ENCODE results near the gene NGLY1.

Gene NGLY1

GRCh38 chr3:25783661-25784512 is 644 bp upstream of the NGLY1 start:
- DNase-seq: peak; percentile 49

- DNase-seq: no peak
These were observed 656 bp downstream of the NGLY1 start for GRCh38 chr3:25782636-25782937.

DNA sequence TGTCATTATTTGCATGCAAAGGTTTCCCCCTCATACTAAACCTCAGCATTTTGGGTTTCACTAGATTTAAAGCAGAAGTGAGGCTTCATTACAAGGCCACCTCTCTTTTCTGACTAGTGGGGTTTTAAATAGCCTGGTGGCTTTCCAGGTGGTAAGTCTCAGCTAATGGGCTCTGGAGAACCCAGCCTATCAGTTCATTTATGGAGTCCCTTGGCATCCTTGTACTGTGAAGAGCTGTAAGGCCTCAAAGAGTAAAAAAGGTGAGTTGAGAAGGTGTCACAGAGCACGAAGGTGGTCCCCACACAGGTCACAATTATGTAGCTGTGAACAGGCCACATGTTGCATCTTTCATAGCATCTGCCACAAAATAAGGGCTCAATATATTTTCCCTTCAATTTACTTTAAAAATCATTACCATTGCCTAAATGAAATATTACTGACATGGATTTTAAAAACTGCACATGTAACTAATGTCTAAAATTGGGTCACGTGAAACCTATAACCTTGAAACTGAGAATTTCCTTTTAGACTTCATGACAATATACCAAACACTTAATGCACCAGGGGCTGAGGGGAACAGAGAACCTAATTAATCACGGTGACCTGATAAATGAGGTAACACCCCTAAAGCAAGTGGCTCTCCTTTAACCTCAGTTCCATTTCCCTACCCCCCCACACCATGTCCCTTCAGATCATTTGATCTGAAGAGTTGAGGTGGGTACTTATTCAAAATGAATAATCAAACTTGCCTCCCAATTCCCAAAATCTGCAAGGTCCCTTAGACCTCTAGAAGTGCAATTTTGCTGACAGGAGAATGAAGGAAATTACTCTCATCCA is 1.3 kb downstream of the NGLY1 start:
- DNase-seq: no peak

- no peak for DNase-seq
These were observed 2.0 kb downstream of the NGLY1 start for GRCh38 chr3:25781145-25781757.

- DNase-seq: no peak
These were observed 2.6 kb downstream of the NGLY1 start for GRCh38 chr3:25780618-25781017.

DNA sequence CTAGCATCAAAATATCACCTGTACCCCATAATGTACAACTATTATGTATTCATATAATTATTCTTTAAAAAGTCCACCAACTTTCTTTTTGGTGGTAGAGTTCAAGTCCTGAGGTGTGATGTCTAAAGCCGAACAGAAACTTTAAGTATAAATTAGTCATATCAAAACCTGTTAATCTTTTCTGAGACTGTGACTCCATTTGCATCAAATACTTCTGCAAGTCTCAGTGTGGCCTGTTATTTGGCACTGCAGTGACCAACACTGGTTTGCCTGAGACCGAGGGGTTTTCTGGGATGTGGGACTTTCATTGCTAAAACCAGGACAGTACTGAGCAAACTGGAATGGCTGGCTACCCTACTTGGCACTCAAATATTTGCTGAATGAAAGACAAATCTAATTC is 7.3 kb downstream of the NGLY1 start:
- DNase-seq: no peak

DNA sequence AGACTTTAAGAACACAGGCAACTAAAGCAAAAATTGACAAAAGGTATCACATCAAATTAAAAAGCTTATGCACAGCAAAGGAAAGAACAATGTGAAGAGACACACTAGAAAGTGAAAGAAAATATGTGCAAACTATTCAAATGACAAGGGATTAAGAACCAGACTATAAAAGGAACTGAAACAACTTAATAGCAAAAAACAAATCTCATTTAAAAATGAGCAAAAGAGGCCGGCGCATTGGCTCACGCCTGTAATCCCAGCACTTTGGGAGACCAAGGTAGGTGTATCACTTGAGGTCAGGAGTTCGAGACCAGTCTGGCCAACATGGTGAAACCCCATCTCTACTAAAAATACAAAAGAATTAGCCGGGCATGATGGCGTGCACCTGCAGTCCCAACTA is 14.4 kb downstream of the NGLY1 start:
- DNase-seq: no peak

DNA sequence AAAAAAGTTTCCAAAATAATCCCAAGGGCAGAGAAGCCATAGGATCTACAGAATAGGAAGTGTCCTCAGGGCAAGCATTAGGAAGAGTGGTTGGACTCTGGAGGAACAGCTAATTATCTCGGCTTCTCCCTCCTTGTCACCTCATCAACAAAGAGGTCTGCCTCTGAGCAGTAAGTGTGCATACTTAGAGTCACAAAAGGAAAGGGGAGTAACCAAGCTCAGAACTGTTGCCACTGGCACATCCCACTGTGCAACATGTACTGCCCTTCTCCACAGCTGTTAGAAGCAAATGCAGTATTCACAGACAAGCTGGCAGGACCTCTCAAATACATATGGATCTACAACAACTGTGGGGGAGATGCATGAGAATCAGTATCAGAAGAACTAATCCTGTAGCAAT is 31.5 kb downstream of the NGLY1 start:
- DNase-seq: no peak

GRCh38 chr3:25751048-25751447 is 32.2 kb downstream of the NGLY1 start:
- DNase-seq: no peak

DNA sequence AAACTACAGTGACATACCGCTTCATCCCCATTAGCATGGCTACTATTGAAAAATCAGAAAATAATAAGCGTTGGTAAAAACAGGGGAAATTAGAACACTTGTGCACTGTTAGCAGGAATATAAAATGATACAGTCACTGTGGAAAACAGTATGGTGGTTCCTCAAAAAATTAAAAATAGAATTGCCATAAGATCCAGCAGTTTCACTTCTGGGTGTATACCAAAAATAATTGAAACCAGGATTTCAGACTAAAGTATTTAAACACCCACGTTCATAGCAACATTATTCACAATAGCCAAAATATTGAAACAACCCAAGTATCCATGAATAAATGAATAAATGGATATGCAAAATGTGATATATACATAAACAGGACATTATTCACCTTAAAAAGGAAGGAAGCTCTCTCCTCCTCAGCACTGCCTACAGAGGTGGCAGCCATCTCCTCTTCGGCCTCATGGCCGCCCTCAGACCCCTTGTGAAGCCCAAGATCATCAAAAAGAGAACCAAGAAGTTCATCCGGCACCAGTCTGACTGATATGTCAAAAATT is 34.1 kb downstream of the NGLY1 start:
- no peak for DNase-seq

DNA sequence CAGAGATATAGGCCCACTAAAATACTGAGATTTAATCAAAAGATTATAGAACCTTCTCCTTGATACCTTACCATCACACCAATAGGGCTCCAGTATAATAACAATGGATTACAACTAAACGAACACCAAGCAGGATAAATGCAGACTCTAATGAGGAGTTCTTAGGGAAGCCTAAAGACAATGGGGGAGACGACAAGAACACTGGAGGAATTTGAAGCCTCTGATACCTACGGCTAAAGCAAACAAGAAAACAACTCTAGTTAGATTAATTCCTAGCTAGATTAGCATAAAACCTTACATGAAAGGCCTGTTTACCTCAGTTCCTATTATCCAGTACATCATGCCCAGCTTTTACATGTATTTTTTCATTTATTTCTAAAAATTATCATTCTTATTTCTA is 35.1 kb downstream of the NGLY1 start:
- DNase-seq: no peak

- no peak for DNase-seq
These were observed 36.2 kb downstream of the NGLY1 start for GRCh38 chr3:25747033-25747432.

- no peak for DNase-seq
These were observed 38.8 kb downstream of the NGLY1 start for GRCh38 chr3:25744470-25744869.

GRCh38 chr3:25728101-25728500 is 55.1 kb downstream of the NGLY1 start:
- DNase-seq: no peak

- DNase-seq: no peak
These were observed 55.9 kb downstream of the NGLY1 start for GRCh38 chr3:25727316-25727715.

DNA sequence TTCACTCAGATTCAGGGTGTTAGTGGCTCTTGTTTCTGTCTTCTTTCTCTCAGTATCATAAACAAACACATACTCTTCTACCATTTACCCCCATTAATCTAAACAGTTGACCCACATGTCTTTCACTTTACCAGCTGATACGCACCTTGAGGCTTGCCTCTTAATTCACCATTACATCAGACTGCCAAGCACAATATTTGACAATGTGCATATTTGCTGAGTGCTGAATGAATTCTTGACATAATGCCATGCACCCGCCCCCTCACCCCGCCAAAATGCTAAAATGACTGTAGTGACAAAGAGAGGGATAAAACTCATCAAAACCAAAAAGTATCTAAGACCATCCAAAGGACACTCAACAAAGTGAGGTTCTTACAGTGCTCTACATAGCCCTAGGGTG is 57.4 kb downstream of the NGLY1 start:
- DNase-seq: no peak

DNA sequence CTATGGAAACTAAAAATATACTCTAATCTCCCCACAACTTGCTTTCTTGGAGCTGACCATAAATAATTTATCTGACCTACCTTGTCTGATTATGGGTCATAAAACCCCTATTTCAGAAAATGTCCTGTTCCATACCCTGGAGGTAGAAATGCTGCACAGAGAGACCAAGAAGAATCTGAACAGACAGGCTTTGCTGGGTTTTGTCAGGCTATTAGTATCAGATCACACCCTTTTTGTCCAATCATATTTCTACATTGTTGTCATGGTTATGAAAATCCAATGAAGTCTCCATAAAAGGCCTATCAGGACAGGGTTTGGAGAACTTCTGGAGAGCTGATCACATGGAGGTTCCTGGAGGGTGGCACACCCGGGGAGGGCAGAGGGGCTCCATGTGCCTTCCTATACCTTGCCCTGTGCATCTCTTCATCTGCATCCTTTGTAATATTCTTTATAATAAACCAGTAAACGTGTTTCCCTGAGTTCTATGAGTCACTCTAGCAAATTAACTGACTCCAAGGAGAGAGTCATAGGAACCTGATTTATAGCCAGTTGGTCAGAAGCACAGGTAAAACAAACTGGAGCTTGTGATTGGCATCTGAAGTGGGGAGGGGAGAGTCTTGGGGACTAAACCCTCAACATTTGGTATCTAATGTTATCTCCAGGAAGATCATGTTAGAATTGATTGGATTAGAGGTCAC is 58.1 kb downstream of the NGLY1 start:
- no peak for DNase-seq

DNA sequence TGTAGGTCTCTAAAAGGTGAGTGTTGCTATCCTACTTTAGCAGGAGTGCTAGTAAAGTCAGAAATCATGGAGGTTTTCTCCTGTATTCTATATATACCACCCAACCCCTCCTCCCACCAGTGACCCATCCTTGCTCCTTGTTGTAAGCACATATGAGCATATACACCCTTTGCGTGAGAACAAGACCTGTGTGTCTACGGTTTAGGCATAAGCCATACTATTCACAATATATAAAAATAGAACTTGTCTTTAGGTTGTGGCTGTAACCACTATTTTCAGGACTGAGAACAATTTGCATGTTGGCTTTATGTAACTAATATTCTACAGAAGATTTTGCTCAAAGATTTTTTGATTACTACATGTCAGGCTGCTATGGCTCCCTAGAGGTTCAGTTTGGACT is 59.4 kb downstream of the NGLY1 start:
- DNase-seq: no peak

DNA sequence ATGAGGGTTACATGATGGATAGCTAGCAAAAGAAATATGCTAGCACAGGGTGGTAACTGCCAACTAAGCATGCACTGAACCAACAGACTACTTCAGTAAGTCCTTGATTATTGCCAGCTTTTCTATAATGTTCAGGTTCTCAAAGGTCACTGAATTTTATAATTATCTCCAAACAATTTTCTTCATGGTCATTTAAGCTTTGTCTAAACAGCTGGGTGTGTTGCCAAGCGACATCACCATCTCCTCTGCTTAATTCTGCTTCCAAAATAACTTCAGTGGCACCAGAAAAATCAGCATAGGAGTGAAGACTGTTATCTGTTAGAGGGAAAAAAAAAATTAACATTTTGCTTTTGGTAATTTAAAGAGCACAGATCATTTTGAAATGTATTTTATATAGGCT is 63.9 kb downstream of the NGLY1 start:
- DNase-seq: no peak

DNA sequence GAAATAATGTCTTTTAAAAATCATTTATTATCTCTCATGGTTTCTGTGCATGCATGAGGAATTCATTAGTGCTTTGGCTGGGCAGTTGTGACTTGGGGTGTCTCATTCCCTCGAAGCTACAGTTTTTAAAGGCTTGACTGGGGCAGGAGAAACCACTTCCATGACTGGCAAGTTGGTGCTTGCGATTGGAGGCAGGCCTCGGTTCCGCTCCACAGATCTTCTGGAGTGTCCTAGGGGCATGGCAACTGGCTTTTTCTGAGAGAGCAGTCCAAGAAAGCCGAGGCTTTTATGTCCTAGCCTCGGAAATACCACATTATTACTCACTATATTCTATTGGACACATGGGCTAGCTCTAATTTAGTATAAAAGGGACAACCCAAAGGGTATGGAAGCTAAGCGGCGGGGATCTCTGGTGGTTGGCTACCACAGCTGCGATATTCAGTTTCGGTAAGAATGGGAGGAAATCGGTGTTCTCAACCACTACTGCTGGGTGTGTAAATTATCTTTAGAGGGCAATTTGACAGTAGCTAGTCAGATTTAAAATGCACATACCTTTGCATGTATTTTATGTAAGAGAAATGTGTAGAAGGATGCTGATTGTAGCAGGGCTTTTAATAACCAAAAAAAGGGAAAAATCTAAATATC is 69.8 kb downstream of the NGLY1 start:
- no peak for DNase-seq

DNA sequence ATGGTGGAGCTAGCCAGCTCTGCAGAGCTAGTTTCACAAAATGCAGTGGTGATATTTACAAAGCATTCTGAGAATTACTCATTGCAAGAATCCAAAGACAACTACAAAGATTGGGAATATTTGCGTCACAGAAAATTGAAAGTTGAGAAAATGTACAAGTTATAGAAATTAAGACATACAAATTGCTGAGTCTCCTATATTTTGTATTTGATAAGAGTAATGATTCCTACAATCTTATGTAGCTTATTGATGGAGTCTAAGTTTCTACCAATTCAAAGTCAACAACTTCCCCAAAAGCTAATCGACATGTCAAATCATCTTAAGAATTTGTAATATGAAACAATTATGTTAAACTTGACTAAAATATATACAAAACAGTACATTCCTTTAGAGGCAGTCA is 72.2 kb downstream of the NGLY1 start:
- no peak for DNase-seq

DNA sequence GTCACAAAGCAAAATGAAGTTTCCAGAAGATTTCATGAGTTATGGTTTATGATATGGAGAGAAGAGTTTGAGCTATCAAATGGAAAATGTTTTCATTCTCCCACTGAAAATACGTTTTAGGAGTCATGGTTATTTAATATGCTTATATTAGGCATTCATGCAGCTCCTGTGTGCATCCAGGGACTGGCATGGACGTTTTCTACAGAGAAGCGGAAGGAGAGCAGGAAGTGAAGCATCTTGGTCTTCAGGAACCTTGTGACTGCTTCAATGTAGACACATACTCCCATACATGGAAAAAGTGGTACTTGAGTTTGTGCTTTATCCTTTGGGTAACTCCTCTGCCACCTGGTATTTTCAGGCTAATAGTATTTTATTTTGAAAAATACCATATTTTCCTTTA is 75.2 kb downstream of the NGLY1 start:
- DNase-seq: no peak
